Esophagus squamous epithelium (tissue), 4 donors: ENCODE results near the gene EXOC6.

Experiments used
- CTCF ChIP-seq, 6 experiments: fragments of 450-650 bp in 4 of 6; fragments of 200-600 bp in 2 of 6; sonication (generic) in 2 of 6; IDR thresholded peaks; one replicate each; pipeline ENCODE4 v1.5.1; 2016 to 2019; ENCODE audit warnings: antibody characterized with exemption in 6 of 6, mild to moderate bottlenecking in 4 of 6, moderate library complexity in 4 of 6
- POLR2A ChIP-seq, 4 donors: fragments of 450-650 bp; IDR thresholded peaks; one replicate each; pipeline ENCODE4 v1.6.1; 2017; ENCODE audit warnings: antibody characterized with exemption in 4 of 4, mild to moderate bottlenecking in 4 of 4, moderate library complexity in 3 of 4

GRCh38 chr10:92814790-92815189, 33.5 kb upstream of the EXOC6 start:
- TF ChIP-seq POLR2A (IDR thresholded peaks at IDR 0.05) (no peak), CTCF (IDR thresholded peaks at IDR 0.05) (no peak)
